Adrenal gland (tissue), 12 donors: ENCODE results near the gene RIPPLY3. TPM values are rescaled to one million over a fixed set of nuclear protein-coding genes. Genes with fewer than 3 reads are reported as not detected.

Experiments
- DNase-seq, 7 donors: peaks; one replicate each; pipeline ENCODE4 v3.0.0-alpha.2; 2019 to 2020
- H3K27ac ChIP-seq, 5 donors: fragments of 200-600 bp; sonication (generic) in 4 of 5; 1 replicate in 3 of 5; 2 replicates in 2 of 5; pipeline versions ENCODE4 v1.5.1 to v1.8.0; 2016 to 2020; ENCODE audit warnings: mild to moderate bottlenecking in 1 of 5
- H3K27me3 ChIP-seq: fragments of 200-600 bp; 2 replicates; pipeline ENCODE4 v1.8.0; 2021
- H3K36me3 ChIP-seq, 2 donors: fragments of 200-600 bp; replicated peaks in 1 of 2; 1 replicate in 1 of 2; 2 replicates in 1 of 2; pipeline versions ENCODE4 v1.5.1 to v1.8.0; 2018 to 2022
- H3K4me1 ChIP-seq, 2 donors: fragments of 200-600 bp; replicated peaks in 1 of 2; 1 replicate in 1 of 2; 2 replicates in 1 of 2; pipeline versions ENCODE4 v1.5.1 to v1.8.0; 2018 to 2021
- H3K4me3 ChIP-seq, 4 donors: fragments of 200-600 bp; sonication (generic) in 3 of 4; one replicate each; pipeline ENCODE4 v1.5.1; 2016 to 2018
- H3K9me3 ChIP-seq, 3 donors: fragments of 200-600 bp; sonication (generic) in 1 of 3; replicated peaks in 1 of 3; 1 replicate in 2 of 3; 2 replicates in 1 of 3; pipeline versions ENCODE4 v1.5.1 to v1.8.0; 2016 to 2021
- POLR2A ChIP-seq, 2 donors: fragments of 450-650 bp; IDR thresholded peaks; one replicate each; pipeline ENCODE4 v1.6.1; 2017; ENCODE audit warnings: antibody characterized with exemption in 2 of 2, mild to moderate bottlenecking in 2 of 2, moderate library complexity in 1 of 2
- WGBS, 4 donors: extraction: QIAGEN DNeasy Blood & Tissue Kit in 2 of 4; methylation state at CpG; one replicate each; pipeline versions ENCODE4 v1.1.5 to v1.1.7; 2013 to 2017; 5-methylcytosine and 5-hydroxymethylcytosine counted together
- intact Hi-C, 2 donors: fragments of 100-400 bp; cut with DNase I; formaldehyde crosslinking; loops; one replicate each; pipeline versions ENCODE4 v1.14.1 to v1.15.0; 2022 to 2023
- polyA plus RNA-seq, 3 donors: library from polyadenylated mRNA; stranded (reverse); fragments of 200-250 nt in 2 of 3; fragments of 350-450 nt in 1 of 3; fragmentation: Illumina TruSeq in 1 of 3; extraction: RNeasy Lipid Tissue Mini Kit (QIAGEN cat#74804) in 1 of 3; gene quantifications; one replicate each; pipeline ENCODE4 v1.2.3, GENCODE V29; 2013 to 2014
- total RNA-seq, 9 donors: library from RNA; depleted of rRNA in 4 of 9; stranded (reverse); fragments of >200 nt in 4 of 9; fragments of 120-200 nt in 1 of 9; fragmentation: NEBNext Ultra II Directional in 1 of 9; extraction: Animal tissue kit (Norgen Biotek cat#: 25700) in 1 of 9; gene quantifications; one replicate each; pipeline versions ENCODE4 v1.1.0 to v1.2.4, GENCODE V29; 2013 to 2023
- TF ChIP-seq, protein P1 (sequence below), 6 experiments: fragments of 450-650 bp in 4 of 6; fragments of 200-600 bp in 2 of 6; sonication (generic) in 1 of 6; IDR thresholded peaks; 1 replicate in 5 of 6; 2 replicates in 1 of 6; pipeline versions ENCODE4 v1.5.1 to v1.8.0; 2016 to 2021; ENCODE audit warnings: antibody characterized with exemption in 6 of 6, mild to moderate bottlenecking in 2 of 6, moderate library complexity in 1 of 6
- donor health status: healthy with polysubstance abuse.
- donor health status: Bipolar disorder and iron deficiency.
- donor health status: DM: yes; HTN: yes; CAD: no.
- donor health status: DM: no; HTN: no; CAD: no.
- donor health status: DM: no; HTN: no; CAD: no.
- donor health status: DM: yes; HTN: yes; CAD: no.

RIPPLY3 gene
- total and polyA plus RNA-seq, 12 donors: 0.17 to 1.3 (median 0.39) TPM; not detected in 3

DNA sequence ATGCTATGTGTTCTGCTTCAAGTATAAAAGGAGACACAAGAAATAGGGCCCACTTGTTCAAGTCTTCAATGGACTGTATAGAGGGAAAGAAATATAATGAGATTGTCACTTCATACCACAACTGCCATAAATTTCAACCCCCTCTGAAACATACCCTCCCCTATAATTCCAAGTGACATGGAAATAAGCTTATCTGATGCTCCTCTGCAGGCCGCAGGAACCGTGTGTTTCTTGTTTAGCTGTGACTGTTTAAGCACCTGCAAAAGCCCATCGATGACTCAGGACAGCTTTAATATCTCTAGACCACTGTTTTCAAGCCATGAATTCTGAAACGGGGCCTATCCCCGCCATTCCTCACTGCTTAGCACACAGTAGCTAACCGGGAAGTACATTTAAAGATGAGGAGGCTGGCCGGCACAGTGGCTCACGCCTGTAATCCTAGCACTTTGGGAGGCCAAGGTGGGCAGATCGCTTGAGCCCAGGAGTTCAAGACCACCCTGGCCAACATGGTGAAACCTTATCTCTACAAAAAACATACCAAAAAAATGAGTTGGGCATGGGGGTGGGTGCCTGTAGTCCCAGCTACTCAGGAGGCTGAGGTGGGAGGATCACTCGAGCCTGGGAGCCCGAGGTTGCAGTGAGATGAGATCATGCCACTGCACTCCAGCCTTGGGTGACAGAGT, 44.3 kb upstream of the RIPPLY3 start:
- H3K27me3 ChIP-seq: no peaks in the 10 kb centered on the region
- DNase-seq: no peak
- H3K4me1 ChIP-seq: peaks cover 0 to 16% of the 10 kb centered on the region in 2 donors
- no peak overlapping the region for H3K27ac ChIP-seq
- H3K4me3 ChIP-seq: no peak overlapping the region
- H3K36me3 ChIP-seq: peaks cover 0 to 4% of the 10 kb centered on the region in 2 donors
- TF ChIP-seq, protein P1, sequence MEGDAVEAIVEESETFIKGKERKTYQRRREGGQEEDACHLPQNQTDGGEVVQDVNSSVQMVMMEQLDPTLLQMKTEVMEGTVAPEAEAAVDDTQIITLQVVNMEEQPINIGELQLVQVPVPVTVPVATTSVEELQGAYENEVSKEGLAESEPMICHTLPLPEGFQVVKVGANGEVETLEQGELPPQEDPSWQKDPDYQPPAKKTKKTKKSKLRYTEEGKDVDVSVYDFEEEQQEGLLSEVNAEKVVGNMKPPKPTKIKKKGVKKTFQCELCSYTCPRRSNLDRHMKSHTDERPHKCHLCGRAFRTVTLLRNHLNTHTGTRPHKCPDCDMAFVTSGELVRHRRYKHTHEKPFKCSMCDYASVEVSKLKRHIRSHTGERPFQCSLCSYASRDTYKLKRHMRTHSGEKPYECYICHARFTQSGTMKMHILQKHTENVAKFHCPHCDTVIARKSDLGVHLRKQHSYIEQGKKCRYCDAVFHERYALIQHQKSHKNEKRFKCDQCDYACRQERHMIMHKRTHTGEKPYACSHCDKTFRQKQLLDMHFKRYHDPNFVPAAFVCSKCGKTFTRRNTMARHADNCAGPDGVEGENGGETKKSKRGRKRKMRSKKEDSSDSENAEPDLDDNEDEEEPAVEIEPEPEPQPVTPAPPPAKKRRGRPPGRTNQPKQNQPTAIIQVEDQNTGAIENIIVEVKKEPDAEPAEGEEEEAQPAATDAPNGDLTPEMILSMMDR (IDR thresholded peaks at IDR 0.05): no peak
- no peak for TF ChIP-seq POLR2A (IDR thresholded peaks at IDR 0.05)
- intact Hi-C loops: no loop called here
- H3K9me3 ChIP-seq: no peaks in the 10 kb centered on the region
- WGBS, 4 donors: 85 to 95% (median 90%) methylated on average over 11 of the region's 11 CpGs

DNA sequence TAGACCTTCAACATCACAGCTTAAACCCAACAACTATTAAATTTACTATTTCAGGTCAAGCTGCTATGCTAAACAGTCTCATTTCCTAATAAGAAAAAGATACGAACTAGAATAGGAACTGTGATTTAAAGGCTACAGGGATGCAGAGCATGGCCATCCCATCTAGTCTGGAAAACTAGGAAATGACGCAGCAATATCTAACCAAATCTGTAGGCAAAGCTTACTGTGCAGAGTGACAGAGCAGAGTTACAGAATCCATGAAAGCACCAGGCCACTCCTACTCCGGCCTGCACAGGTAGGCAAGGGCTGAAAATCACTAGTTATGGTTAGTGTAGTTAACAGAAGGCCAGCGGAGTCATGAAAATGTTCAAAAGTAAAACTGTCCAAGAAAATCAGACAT, 42.1 kb upstream of the RIPPLY3 start:
- peaks cover 0 to 4% of the 10 kb centered on the region in 2 donors for H3K36me3 ChIP-seq
- peaks cover 0 to 17% of the 10 kb centered on the region in 2 donors for H3K4me1 ChIP-seq
- no peak overlapping the region for H3K27ac ChIP-seq
- TF ChIP-seq, protein P1 (IDR thresholded peaks at IDR 0.05): no peak
- TF ChIP-seq POLR2A (IDR thresholded peaks at IDR 0.05): no peak
- intact Hi-C loops: no loop called here
- H3K4me3 ChIP-seq: no peak overlapping the region
- WGBS, 4 donors: 89 to 97% (median 92%) methylated on average over 4 of the region's 4 CpGs
- H3K9me3 ChIP-seq: no peaks in the 10 kb centered on the region
- H3K27me3 ChIP-seq: no peaks in the 10 kb centered on the region
- DNase-seq: peak in 1 of 7 donors; percentile 27

DNA sequence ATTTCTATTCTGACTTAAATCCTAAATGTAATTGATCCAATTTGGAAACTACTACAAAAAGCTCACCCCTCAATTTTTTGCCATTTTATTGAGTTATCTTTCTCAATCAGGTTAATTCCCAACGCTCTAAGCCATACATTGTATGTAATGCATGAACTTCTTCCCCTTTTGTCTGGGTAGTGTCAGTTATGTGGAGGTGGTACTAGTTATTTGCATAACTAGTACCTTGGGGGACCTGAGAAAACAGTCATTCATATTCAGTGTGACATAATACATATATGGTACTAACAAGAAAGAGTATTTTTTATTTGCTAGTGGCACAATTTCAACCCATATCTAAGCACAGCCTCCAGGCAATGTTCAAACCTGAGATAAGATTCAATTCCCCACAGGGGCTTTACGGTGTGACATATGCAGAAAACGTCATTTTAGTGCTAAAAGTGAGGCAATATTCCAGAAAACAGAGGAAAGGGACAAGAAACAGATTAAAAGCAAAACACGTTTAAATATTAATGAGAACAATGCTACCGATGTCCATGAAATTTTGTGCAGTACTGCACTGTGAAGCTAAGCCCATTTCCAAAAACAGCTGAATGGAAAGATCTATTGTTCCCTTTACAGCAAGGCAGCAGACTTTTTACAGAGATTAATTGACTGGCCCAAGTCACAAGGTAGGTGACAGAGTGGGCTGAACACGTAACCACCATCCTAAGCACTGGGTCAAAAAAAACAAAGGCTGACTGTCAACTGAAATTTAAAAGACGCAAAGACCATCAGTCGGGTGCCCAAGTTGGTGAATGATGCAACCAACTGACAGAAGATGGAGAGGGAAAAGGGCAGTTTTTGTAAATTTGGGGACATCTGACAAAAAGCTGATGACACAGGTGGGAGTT, 41.4 kb upstream of the RIPPLY3 start:
- TF ChIP-seq, protein P1 (IDR thresholded peaks at IDR 0.05): no peak
- no peak for TF ChIP-seq POLR2A (IDR thresholded peaks at IDR 0.05)
- DNase-seq: peak in 1 of 7 donors; percentile 25
- Histone ChIP-seq H3K27ac (peak overlapping the region in 1 of 5 donors; percentile 85), H3K4me1 (peaks cover 0 to 17% of the 10 kb centered on the region in 2 donors), H3K27me3 (no peaks in the 10 kb centered on the region), H3K9me3 (no peaks in the 10 kb centered on the region), H3K36me3 (peaks cover 0 to 4% of the 10 kb centered on the region in 2 donors), H3K4me3 (peak overlapping the region in 1 of 4 donors; percentile 72)
- intact Hi-C loops: no loop called here
- 87 to 91% (median 89%) methylated on average over 8 of the region's 8 CpGs for WGBS, 4 donors

DNA sequence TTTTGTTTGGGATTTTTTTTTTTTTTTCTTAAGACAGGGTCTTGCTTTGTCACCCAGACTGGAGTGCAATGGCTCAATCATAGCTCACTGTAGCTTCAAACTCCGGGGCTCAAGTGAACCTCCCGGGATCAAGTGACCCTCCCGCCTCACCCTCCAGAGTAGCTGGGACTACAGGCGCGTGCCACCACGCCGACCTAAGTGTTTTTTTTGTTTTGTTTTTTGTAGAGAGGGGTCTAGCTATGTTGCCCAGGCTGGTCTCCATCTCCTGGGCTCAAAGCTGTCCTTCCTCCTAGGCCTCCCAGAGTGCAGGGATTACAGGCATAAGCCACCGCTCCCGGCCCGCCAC, 40.8 kb upstream of the RIPPLY3 start:
- no peaks in the 10 kb centered on the region for H3K9me3 ChIP-seq
- H3K36me3 ChIP-seq: peaks cover 0 to 4% of the 10 kb centered on the region in 2 donors
- peak overlapping the region in 3 of 4 donors; percentile 33 to 82 (median 72) for H3K4me3 ChIP-seq
- peak overlapping the region in 4 of 5 donors; percentile 46 to 91 (median 78) for H3K27ac ChIP-seq
- H3K27me3 ChIP-seq: no peaks in the 10 kb centered on the region
- TF ChIP-seq, protein P1 (IDR thresholded peaks at IDR 0.05): no peak
- TF ChIP-seq POLR2A (IDR thresholded peaks at IDR 0.05): no peak
- H3K4me1 ChIP-seq: peaks cover 0 to 17% of the 10 kb centered on the region in 2 donors
- intact Hi-C loops: no loop called here
- WGBS, 4 donors: 38 to 63% (median 50%) methylated on average over 10 of the region's 10 CpGs
- DNase-seq: no peak
